Liver (tissue), 9 donors: Measurements from ENCODE around the gene CFAP74. TPM values are rescaled to one million over a fixed set of nuclear protein-coding genes. Genes with fewer than 3 reads are reported as not detected.

ENCODE experiments used
- DNase-seq: peaks from one replicate; pipeline ENCODE4 v3.0.0-alpha.2; 2017; ENCODE audit warnings: low spot score
- H3K27ac ChIP-seq, 2 donors: one replicate each; pipeline ENCODE4 v1.7.0; 2013; ENCODE audit warnings: inconsistent platforms in 2 of 2, low read length in 2 of 2, control low read depth in 1 of 2, low read depth in 1 of 2, mild to moderate bottlenecking in 1 of 2
- H3K27me3 ChIP-seq, 4 donors: one replicate each; pipeline versions ENCODE4 v1.6.1 to v1.7.0; 2013; ENCODE audit warnings: low read length in 3 of 4, inconsistent platforms in 1 of 4, mild to moderate bottlenecking in 1 of 4, moderate library complexity in 1 of 4; ENCODE audit not compliant: control insufficient read depth in 4 of 4, insufficient read depth in 4 of 4
- H3K36me3 ChIP-seq, 4 donors: one replicate each; pipeline versions ENCODE4 v1.6.1 to v1.7.0; 2013; ENCODE audit warnings: low read length in 3 of 4, mild to moderate bottlenecking in 3 of 4, low read depth in 1 of 4, moderate library complexity in 1 of 4; ENCODE audit not compliant: control insufficient read depth in 4 of 4, insufficient read depth in 3 of 4
- H3K4me1 ChIP-seq, 4 donors: one replicate each; pipeline versions ENCODE4 v1.6.1 to v1.7.0; 2013; ENCODE audit warnings: low read length in 3 of 4, mild to moderate bottlenecking in 3 of 4, moderate library complexity in 1 of 4; ENCODE audit not compliant: control insufficient read depth in 4 of 4, insufficient read depth in 4 of 4
- H3K4me3 ChIP-seq, 3 donors: one replicate each; pipeline versions ENCODE4 v1.6.1 to v1.7.0; 2013; ENCODE audit warnings: low read length in 3 of 3, control low read depth in 1 of 3, low read depth in 1 of 3, mild to moderate bottlenecking in 1 of 3
- H3K9ac ChIP-seq, 2 donors: one replicate each; pipeline ENCODE4 v1.7.0; 2013; ENCODE audit warnings: low read length in 2 of 2, mild to moderate bottlenecking in 2 of 2, moderate library complexity in 2 of 2, control low read depth in 1 of 2, low read depth in 1 of 2
- H3K9me3 ChIP-seq, 4 donors: one replicate each; pipeline versions ENCODE4 v1.6.1 to v1.7.0; 2013; ENCODE audit warnings: low read length in 3 of 4; ENCODE audit not compliant: control insufficient read depth in 4 of 4
- ATF3 ChIP-seq: IDR thresholded peaks from 2 replicates; pipeline ENCODE4 v1.6.1; 2016; ENCODE audit warnings: antibody characterized with exemption
- CTCF ChIP-seq: fragments of 150-350 bp; IDR thresholded peaks from 2 replicates; pipeline ENCODE4 v1.5.1; 2017; ENCODE audit warnings: improper control_type of control experiment, low read depth, low read length; ENCODE audit not compliant: missing input control
- EGR1 ChIP-seq, 2 donors: IDR thresholded peaks; 2 replicates each; pipeline ENCODE4 v1.6.1; 2016 to 2018; ENCODE audit warnings: antibody characterized with exemption in 2 of 2, low read depth in 2 of 2
- FOXA1 ChIP-seq: IDR thresholded peaks from 2 replicates; pipeline ENCODE4 v1.6.1; 2016; ENCODE audit warnings: antibody characterized with exemption
- HNF4A ChIP-seq, 2 donors: conservative IDR thresholded peaks; 2 replicates each; pipeline ENCODE4 v1.6.1; 2016; ENCODE audit warnings: antibody characterized with exemption in 2 of 2, mild to moderate bottlenecking in 2 of 2
- HNF4G ChIP-seq: IDR thresholded peaks from 2 replicates; pipeline ENCODE4 v1.6.1; 2016; ENCODE audit warnings: antibody characterized with exemption
- JUND ChIP-seq, 2 donors: IDR thresholded peaks; 2 replicates each; pipeline ENCODE4 v1.6.1; 2016; ENCODE audit warnings: antibody characterized with exemption in 2 of 2
- MAX ChIP-seq: IDR thresholded peaks from 2 replicates; pipeline ENCODE4 v1.6.1; 2016; ENCODE audit warnings: antibody characterized with exemption
- NR2F2 ChIP-seq: IDR thresholded peaks from 2 replicates; pipeline ENCODE4 v1.6.1; 2016; ENCODE audit warnings: antibody characterized with exemption
- RAD21 ChIP-seq, 2 donors: IDR thresholded peaks; 2 replicates each; pipeline ENCODE4 v1.6.1; 2016; ENCODE audit warnings: antibody characterized with exemption in 2 of 2, mild to moderate bottlenecking in 2 of 2
- REST ChIP-seq: IDR thresholded peaks from 2 replicates; pipeline ENCODE4 v1.6.1; 2016; ENCODE audit warnings: antibody characterized with exemption, mild to moderate bottlenecking
- RXRA ChIP-seq, 2 donors: IDR thresholded peaks; 2 replicates each; pipeline ENCODE4 v1.6.1; 2017 to 2018; ENCODE audit warnings: antibody characterized with exemption in 2 of 2, mild to moderate bottlenecking in 1 of 2
- SP1 ChIP-seq: IDR thresholded peaks from 2 replicates; pipeline ENCODE4 v1.6.1; 2018; ENCODE audit warnings: antibody characterized with exemption, mild to moderate bottlenecking
- TAF1 ChIP-seq: conservative IDR thresholded peaks from 2 replicates; pipeline ENCODE4 v1.6.1; 2016; ENCODE audit warnings: antibody characterized with exemption, mild to moderate bottlenecking
- YY1 ChIP-seq: IDR thresholded peaks from 2 replicates; pipeline ENCODE4 v1.6.1; 2016; ENCODE audit warnings: antibody characterized with exemption, mild to moderate bottlenecking
- ZBTB33 ChIP-seq: IDR thresholded peaks from 2 replicates; pipeline ENCODE4 v1.6.1; 2016; ENCODE audit warnings: antibody characterized with exemption
- WGBS: extraction: QIAGEN DNeasy Blood & Tissue Kit; methylation state at CpG from one replicate; pipeline ENCODE4 v1.1.7; 2013; 5-methylcytosine and 5-hydroxymethylcytosine counted together
- polyA plus RNA-seq, 2 donors: library from polyadenylated mRNA; stranded (reverse) in 1 of 2; unstranded in 1 of 2; fragments of 200-250 nt in 1 of 2; fragments of >200 nt in 1 of 2; fragmentation: Nextera tagmentation in 1 of 2; extraction: Ambion mirVana in 1 of 2; gene quantifications; one replicate each; pipeline versions ENCODE4 v1.2.1 to v1.2.3, GENCODE V29; 2013 to 2015
- total RNA-seq, 2 donors: library from RNA; depleted of rRNA; stranded (reverse); fragments of >200 nt; gene quantifications; one replicate each; pipeline ENCODE4 v1.2.3, GENCODE V29; 2014
- donor health status: healthy.
- donor health status: healthy.
- donor health status: healthy.
- donor health status: healthy.
- donor health status: healthy.

The CFAP74 gene
- total and polyA plus RNA-seq, 4 donors = under 0.01 to 0.31 TPM; not detected in 2

- no peak for TF ChIP-seq RXRA (IDR thresholded peaks at IDR 0.05)
Observed at GRCh38 chr1:1976031-1976430, 27.6 kb downstream of the CFAP74 start (continued).

DNA sequence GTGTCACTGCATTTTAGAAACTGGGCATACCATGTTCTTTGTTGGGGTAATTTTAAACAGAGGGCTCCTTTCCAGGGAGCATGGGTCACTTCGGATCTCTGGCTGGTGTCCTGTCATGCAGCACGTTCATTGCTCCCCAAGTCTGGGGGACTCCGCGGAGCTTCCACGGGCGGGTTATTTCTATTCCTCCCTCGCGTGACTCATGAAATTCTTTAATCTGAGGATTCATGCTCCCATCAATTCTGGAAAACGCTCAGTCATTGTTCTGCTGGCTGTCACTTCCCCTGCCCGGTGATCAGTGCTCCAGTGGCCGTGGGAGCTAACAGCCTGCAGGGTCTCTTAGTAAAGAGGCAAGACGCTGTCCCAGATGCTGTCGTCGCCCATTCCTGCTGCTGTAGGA is 28.1 kb downstream of the CFAP74 start:
- Histone ChIP-seq H3K9me3 (no peaks in the 10 kb centered on the region), H3K27ac (no peak overlapping the region), H3K27me3 (no peaks in the 10 kb centered on the region), H3K36me3 (no peaks in the 10 kb centered on the region), H3K4me3 (no peak overlapping the region), H3K9ac (no peak overlapping the region), H3K4me1 (no peaks in the 10 kb centered on the region)
- no peak for DNase-seq
- TF ChIP-seq RXRA (IDR thresholded peaks at IDR 0.05) (no peak), CTCF (no peak), TAF1 (no peak), REST (no peak), HNF4A (conservative IDR thresholded peaks at IDR 0.05) (no peak), YY1 (no peak), SP1 (no peak), MAX (no peak), EGR1 (IDR thresholded peaks at IDR 0.05; ENCODE audit: low read depth in 2 of 2) (no peak)
- WGBS = 85% methylated on average over 14 of the region's 14 CpGs

GRCh38 chr1:1974834-1975233 is 28.8 kb downstream of the CFAP74 start:
- no peak overlapping the region for H3K27ac ChIP-seq
- H3K4me1 ChIP-seq = no peaks in the 10 kb centered on the region
- no peak overlapping the region for H3K4me3 ChIP-seq
- no peak for TF ChIP-seq HNF4G
- TF ChIP-seq NR2F2 = no peak
- no peak for TF ChIP-seq REST
- TF ChIP-seq FOXA1 = no peak
- no peak for TF ChIP-seq YY1
- TF ChIP-seq ATF3 = no peak
- no peak for TF ChIP-seq RAD21 (IDR thresholded peaks at IDR 0.05)
- TF ChIP-seq ZBTB33 = no peak
- no peak for TF ChIP-seq RXRA (IDR thresholded peaks at IDR 0.05)
- no peak for TF ChIP-seq EGR1 (IDR thresholded peaks at IDR 0.05; ENCODE audit: low read depth in 2 of 2)
- no peak for TF ChIP-seq JUND (IDR thresholded peaks at IDR 0.05)
- TF ChIP-seq SP1 = no peak
- 77% methylated on average over 22 of the region's 22 CpGs for WGBS
- H3K9ac ChIP-seq = no peak overlapping the region
- H3K9me3 ChIP-seq = no peaks in the 10 kb centered on the region
- no peaks in the 10 kb centered on the region for H3K27me3 ChIP-seq
- no peak for DNase-seq
- H3K36me3 ChIP-seq = no peaks in the 10 kb centered on the region
